ENCODE data around the gene HLCS. TPM values are rescaled to one million over a fixed set of nuclear protein-coding genes. Genes with fewer than 3 reads are reported as not detected.

The HLCS gene
- total and polyA plus RNA-seq, 8 donors = 15.9 to 25.3 (median 16.7) TPM

DNA sequence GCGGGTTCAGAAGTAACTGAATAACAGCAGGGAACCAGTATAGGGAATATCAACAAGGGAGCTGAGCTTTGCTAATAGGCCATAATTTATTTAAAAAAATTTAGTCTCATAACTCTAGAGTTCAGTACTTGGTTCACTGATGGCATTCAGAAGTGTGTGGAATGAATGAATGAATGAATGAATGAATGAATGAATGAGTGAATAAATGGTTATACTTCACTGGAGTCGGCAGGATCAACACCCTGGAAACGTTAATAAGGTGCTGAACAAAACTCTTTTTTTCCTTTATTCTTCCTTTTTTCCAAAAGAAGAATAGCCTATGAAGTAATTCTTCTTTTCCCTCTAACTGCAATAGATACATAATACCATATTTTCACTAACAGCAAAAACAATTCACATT lies 138.3 kb downstream of the HLCS start:
- DNase-seq = no peak
- TF ChIP-seq CTCF (IDR thresholded peaks at IDR 0.05) = no peak

DNA sequence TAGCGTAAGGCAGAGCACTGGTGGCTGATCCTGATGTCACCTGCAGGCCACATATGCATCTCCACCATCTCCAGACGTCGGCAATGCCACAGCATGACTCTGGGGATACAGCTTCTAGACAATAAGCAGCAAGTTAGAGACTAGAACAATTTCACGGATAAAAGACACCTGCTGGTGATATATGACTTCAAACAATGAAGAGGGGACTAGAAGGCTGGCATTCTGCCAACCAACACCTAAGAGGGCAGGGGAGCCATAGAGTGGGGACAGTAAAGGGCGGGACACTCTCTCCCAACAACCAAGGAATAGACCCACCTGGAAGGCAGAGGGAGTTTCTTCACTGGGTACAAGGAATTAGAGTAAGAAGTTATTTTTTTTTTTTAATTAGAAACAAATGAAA lies 140.8 kb downstream of the HLCS start:
- intact Hi-C loops (cut with DNase I) = no loop called here
- ATAC-seq (no peak), DNase-seq (no peak)
- Histone ChIP-seq H3K27me3 (no peaks in the 10 kb centered on the region), H3K9me3 (no peaks in the 10 kb centered on the region), H3K27ac (no peak overlapping the region), H3K4me3 (no peak overlapping the region), H3K36me3 (peaks cover 0 to 5% of the 10 kb centered on the region in 2 donors), H3K4me1 (no peaks in the 10 kb centered on the region)
- no peak for TF ChIP-seq CTCF (IDR thresholded peaks at IDR 0.05)

More for the DNA sequence above, 138.3 kb downstream of the HLCS start:
- Histone ChIP-seq H3K27me3 (no peaks in the 10 kb centered on the region), H3K4me3 (no peak overlapping the region), H3K9me3 (no peaks in the 10 kb centered on the region), H3K4me1 (no peaks in the 10 kb centered on the region), H3K27ac (no peak overlapping the region), H3K36me3 (no peaks in the 10 kb centered on the region)
- intact Hi-C loops (cut with DNase I) = no loop called here
- ATAC-seq = no peak

GRCh38 chr21:36821032-36821299 lies 145.5 kb downstream of the HLCS start:
- H3K4me3 ChIP-seq = no peak overlapping the region
- peaks cover 0 to 9% of the 10 kb centered on the region in 2 donors for H3K36me3 ChIP-seq
- DNase-seq = no peak
- no peak for ATAC-seq
- H3K27me3 ChIP-seq = no peaks in the 10 kb centered on the region
- no peak for TF ChIP-seq CTCF (IDR thresholded peaks at IDR 0.05)
- intact Hi-C loops (cut with DNase I) = no loop called here
- no peaks in the 10 kb centered on the region for H3K9me3 ChIP-seq
- H3K27ac ChIP-seq = no peak overlapping the region
- H3K4me1 ChIP-seq = no peaks in the 10 kb centered on the region

DNA sequence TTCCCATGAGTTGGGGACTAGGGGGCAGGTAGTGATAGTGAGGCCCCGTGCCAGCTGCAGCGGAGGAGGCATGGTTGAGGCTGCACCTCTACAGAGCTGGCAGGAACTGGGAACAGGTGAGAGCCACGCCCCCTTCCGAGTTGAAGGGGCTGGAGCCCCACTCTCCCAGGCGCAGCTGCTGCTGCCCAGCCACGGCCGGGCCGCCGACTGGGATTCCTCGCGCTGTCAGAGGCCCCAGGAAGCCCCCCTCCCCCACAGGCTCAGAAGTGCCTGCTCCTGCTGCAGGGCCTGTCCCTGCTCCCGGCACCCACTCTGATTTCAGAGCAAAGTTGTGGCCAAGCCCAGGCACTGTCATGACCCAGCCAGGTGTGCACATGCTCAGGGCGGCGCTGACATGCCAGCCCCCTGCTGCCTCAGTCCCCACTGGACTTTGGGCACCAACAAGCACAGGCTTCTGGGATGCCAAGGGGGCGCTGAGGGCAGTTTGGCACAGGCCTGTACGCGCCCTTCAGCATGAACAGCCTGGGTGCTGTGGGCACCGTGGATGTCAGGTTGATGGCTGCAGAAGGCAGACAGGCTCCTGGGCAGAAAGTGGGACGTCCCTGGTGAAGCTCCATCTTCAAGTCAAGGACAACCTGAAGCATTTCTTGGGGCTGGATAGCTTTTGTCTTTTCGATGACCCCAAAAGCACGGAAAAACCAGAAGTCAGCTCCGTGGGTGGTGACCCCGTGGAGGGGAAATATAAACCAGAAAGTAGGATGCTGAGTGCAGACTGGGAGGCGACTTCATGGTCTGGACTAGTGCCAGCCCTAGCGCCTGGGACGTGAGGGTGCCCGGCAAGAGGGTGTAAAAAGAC lies 146.1 kb downstream of the HLCS start:
- no peaks in the 10 kb centered on the region for H3K4me1 ChIP-seq
- no peak for ATAC-seq
- intact Hi-C loops (cut with DNase I) = no loop called here
- no peaks in the 10 kb centered on the region for H3K9me3 ChIP-seq
- no peak for DNase-seq
- TF ChIP-seq CTCF (IDR thresholded peaks at IDR 0.05) = no peak
- H3K27me3 ChIP-seq = no peaks in the 10 kb centered on the region
- no peak overlapping the region for H3K4me3 ChIP-seq
- H3K36me3 ChIP-seq = peaks cover 0 to 9% of the 10 kb centered on the region in 2 donors
- H3K27ac ChIP-seq = no peak overlapping the region

DNA sequence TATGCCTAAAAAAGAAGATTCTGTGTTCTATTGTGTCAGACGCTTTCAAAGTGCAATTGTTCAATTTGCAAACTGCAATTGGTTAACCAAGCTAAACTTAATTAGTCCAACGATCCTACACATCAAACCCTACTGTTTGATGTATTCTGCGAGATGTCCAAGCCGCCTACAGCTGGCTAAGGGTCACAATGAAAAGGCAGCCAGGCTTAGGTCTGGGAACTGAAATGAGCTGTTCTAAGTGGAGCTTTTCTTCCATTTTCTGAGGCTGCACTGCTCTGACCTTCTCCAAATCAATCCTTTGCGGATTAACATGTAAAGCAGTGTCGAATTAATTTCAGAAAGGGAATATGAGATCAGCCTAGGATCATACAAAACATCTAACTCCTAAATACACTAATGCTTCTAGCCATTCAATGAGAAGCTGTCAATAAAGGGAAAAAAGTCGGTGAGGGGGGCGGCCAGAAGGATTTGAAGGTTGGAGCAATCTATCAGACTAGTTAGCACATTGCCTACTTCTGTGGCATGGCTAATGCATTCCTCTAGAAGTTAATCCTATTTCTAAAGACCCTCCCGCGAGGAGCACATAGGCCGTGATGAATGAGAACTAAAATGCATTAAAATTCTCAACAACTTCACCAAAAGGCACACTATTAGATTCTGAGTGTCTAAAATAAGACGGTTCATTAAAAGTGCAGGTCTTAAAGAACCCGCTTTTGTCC lies 148.6 kb downstream of the HLCS start:
- ATAC-seq = no peak
- intact Hi-C loops (cut with DNase I) = no loop called here

More for the DNA sequence above, 148.6 kb downstream of the HLCS start:
- no peak for TF ChIP-seq CTCF (IDR thresholded peaks at IDR 0.05)
- no peaks in the 10 kb centered on the region for H3K9me3 ChIP-seq
- DNase-seq = no peak
- H3K36me3 ChIP-seq = peaks cover 0 to 9% of the 10 kb centered on the region in 2 donors
- no peaks in the 10 kb centered on the region for H3K4me1 ChIP-seq
- no peak overlapping the region for H3K27ac ChIP-seq
- H3K4me3 ChIP-seq = no peak overlapping the region
- no peaks in the 10 kb centered on the region for H3K27me3 ChIP-seq
